ENCODE results near the gene KLHL2.

- TF ChIP-seq POLR2A (IDR thresholded peaks at IDR 0.05) (no peak), CTCF (IDR thresholded peaks at IDR 0.05 in 4 of 5, conservative IDR thresholded peaks at IDR 0.05 in 1 of 5) (no peak)
Measured at GRCh38 chr4:165192500-165192898, 14.9 kb upstream of the KLHL2 start.
